Thoracic aorta (tissue), 2 donors: ENCODE data around the gene PHF20. TPM values are rescaled to one million over a fixed set of nuclear protein-coding genes. Genes with fewer than 3 reads are reported as not detected.

Experiments used
- ATAC-seq: fragments of 150-250 bp; one replicate; pipeline ENCODE4 v1.8.0; 2017; ENCODE audit warnings: low read depth; ENCODE audit not compliant: insufficient number of reproducible peaks, low FRiP score
- DNase-seq: peaks from one replicate; pipeline ENCODE4 v3.0.0-alpha.2; 2020; ENCODE audit warnings: low spot score
- H3K27ac ChIP-seq, 2 donors: fragments of 200-600 bp; sonication (generic); 1 replicate in 1 of 2; 2 replicates in 1 of 2; pipeline ENCODE4 v1.5.1; 2016; ENCODE audit warnings: mild to moderate bottlenecking in 2 of 2, moderate library complexity in 2 of 2
- H3K27me3 ChIP-seq: fragments of 200-600 bp; sonication (generic); replicated peaks from 2 replicates; pipeline ENCODE4 v1.6.0; 2016; ENCODE audit warnings: mild to moderate bottlenecking; ENCODE audit not compliant: insufficient read depth
- H3K36me3 ChIP-seq: fragments of 200-600 bp; sonication (generic); one replicate; pipeline ENCODE4 v1.5.1; 2016
- H3K4me1 ChIP-seq, 2 donors: fragments of 200-600 bp; sonication (generic); 1 replicate in 1 of 2; 2 replicates in 1 of 2; pipeline versions ENCODE4 v1.5.1 to v1.6.0; 2016; ENCODE audit warnings: low read depth in 2 of 2, mild to moderate bottlenecking in 1 of 2; ENCODE audit not compliant: control insufficient read depth in 1 of 2
- H3K4me3 ChIP-seq: fragments of 200-600 bp; sonication (generic); 2 replicates; pipeline ENCODE4 v1.5.1; 2016; ENCODE audit warnings: mild to moderate bottlenecking
- H3K9me3 ChIP-seq: fragments of 200-600 bp; sonication (generic); 2 replicates; pipeline ENCODE4 v1.5.1; 2016
- total RNA-seq, 2 donors: library from RNA; depleted of rRNA; stranded (reverse); fragments of >200 nt; gene quantifications; one replicate each; pipeline versions ENCODE4 v1.1.0 to v1.2.3, GENCODE V29; 2016
- TF ChIP-seq, protein P1 (sequence below): fragments of 200-600 bp; sonication (generic); IDR thresholded peaks from one replicate; pipeline ENCODE4 v1.5.1; 2019; ENCODE audit warnings: antibody characterized with exemption

The PHF20 gene
- total RNA-seq, 2 donors from 2014 or later = 35.8 to 46.8 TPM

- Histone ChIP-seq H3K27ac (no peak overlapping the region), H3K4me1 (peaks cover 0 to 3% of the 10 kb centered on the region in 2 donors), H3K36me3 (no peaks in the 10 kb centered on the region), H3K9me3 (no peaks in the 10 kb centered on the region), H3K4me3 (no peak overlapping the region), H3K27me3 (no peaks in the 10 kb centered on the region)
- ATAC-seq (no peak), DNase-seq (no peak)
- TF ChIP-seq, protein P1, sequence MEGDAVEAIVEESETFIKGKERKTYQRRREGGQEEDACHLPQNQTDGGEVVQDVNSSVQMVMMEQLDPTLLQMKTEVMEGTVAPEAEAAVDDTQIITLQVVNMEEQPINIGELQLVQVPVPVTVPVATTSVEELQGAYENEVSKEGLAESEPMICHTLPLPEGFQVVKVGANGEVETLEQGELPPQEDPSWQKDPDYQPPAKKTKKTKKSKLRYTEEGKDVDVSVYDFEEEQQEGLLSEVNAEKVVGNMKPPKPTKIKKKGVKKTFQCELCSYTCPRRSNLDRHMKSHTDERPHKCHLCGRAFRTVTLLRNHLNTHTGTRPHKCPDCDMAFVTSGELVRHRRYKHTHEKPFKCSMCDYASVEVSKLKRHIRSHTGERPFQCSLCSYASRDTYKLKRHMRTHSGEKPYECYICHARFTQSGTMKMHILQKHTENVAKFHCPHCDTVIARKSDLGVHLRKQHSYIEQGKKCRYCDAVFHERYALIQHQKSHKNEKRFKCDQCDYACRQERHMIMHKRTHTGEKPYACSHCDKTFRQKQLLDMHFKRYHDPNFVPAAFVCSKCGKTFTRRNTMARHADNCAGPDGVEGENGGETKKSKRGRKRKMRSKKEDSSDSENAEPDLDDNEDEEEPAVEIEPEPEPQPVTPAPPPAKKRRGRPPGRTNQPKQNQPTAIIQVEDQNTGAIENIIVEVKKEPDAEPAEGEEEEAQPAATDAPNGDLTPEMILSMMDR = no peak
Measured at GRCh38 chr20:35907017-35907701, 135.3 kb downstream of the PHF20 start.

DNA sequence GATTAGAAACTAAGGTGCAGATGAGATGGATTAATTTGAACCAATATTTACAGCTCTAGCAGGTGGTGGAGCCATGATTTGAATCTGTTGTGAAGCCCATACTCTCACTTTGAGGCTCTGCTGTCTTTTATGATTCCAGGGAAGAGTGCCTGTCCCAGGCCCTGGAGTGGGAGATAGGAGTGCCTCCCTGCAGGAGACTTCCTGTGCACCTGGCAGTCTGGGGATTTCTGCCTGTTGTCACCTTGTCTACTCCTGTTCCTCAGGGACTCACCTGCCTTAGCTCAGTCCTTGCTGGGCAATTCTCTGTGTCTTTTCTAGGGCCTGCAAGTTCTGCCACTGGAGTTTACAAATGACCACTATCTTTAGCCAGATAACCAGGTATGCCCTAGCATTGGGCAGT, 136.2 kb downstream of the PHF20 start:
- no peaks in the 10 kb centered on the region for H3K9me3 ChIP-seq
- H3K4me1 ChIP-seq = no peaks in the 10 kb centered on the region
- no peaks in the 10 kb centered on the region for H3K27me3 ChIP-seq
- no peak overlapping the region for H3K27ac ChIP-seq
- ATAC-seq = no peak
- no peaks in the 10 kb centered on the region for H3K36me3 ChIP-seq
- no peak for DNase-seq
- TF ChIP-seq, protein P1 = no peak
- no peak overlapping the region for H3K4me3 ChIP-seq

DNA sequence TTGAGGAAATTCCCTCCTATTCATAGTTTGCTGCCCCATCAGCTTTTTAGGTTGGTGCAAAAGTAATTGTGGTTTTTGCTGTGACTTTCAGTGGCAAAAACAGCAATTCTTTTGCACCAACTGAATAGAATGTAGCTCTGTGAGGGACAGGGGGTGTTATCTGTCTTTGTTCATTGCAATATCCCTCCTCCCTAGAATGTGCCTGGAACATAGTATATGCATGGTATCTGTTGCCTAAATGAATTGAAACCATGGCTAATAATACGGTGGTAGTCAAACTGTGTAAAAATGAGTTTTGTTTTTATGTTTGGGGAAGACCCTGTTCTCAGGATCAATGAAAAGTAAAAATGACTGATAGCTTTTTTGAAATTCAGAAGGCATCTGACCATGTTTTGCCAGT, 137.4 kb downstream of the PHF20 start:
- Histone ChIP-seq H3K9me3 (no peaks in the 10 kb centered on the region), H3K27me3 (no peaks in the 10 kb centered on the region), H3K4me1 (no peaks in the 10 kb centered on the region), H3K36me3 (peaks cover 5% of the 10 kb centered on the region), H3K4me3 (no peak overlapping the region), H3K27ac (no peak overlapping the region)
- ATAC-seq (no peak), DNase-seq (no peak)
- TF ChIP-seq, protein P1 = no peak

DNA sequence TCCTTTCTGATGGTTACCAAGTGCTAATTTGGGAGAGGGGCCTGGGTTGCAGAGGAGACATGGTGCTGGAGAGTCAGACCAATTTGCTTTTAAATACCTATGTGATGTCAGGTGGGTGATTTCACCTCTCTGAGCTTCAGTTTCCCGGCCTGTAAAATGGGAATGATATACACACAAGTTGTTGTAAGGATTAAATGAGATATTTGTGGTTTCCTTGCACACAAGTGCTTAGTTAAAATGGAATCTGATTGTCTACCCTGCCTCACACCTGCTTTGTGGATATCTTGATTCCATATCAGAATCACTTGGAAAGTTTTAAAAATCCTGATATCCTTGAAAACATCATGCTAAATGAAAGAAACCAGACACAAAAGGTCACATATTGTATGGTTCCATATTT, 138.0 kb downstream of the PHF20 start:
- no peak for DNase-seq
- Histone ChIP-seq H3K27me3 (no peaks in the 10 kb centered on the region), H3K9me3 (no peaks in the 10 kb centered on the region), H3K4me3 (no peak overlapping the region), H3K4me1 (no peaks in the 10 kb centered on the region), H3K27ac (no peak overlapping the region), H3K36me3 (peaks cover 5% of the 10 kb centered on the region)
- TF ChIP-seq, protein P1 = no peak
- ATAC-seq = no peak

GRCh38 chr20:35910254-35910653, 138.4 kb downstream of the PHF20 start:
- Histone ChIP-seq H3K4me1 (no peaks in the 10 kb centered on the region), H3K9me3 (no peaks in the 10 kb centered on the region), H3K4me3 (no peak overlapping the region), H3K27me3 (no peaks in the 10 kb centered on the region), H3K36me3 (peaks cover 5% of the 10 kb centered on the region), H3K27ac (no peak overlapping the region)
- TF ChIP-seq, protein P1 = no peak
- ATAC-seq = no peak
- no peak for DNase-seq
